IgD-negative memory B cell (primary cell): Measurements from ENCODE around the gene GGTA1. TPM values are rescaled to one million over a fixed set of nuclear protein-coding genes. Genes with fewer than 3 reads are reported as not detected.

Experiments
- H3K27ac Mint-ChIP-seq, 3 donors: one replicate each; pipeline ENCODE4 v1.8.0; 2020 to 2022; ENCODE audit warnings: mild to moderate bottlenecking in 3 of 3, mixed read lengths in 3 of 3, moderate library complexity in 1 of 3
- H3K27me3 Mint-ChIP-seq: one replicate; pipeline ENCODE4 v1.8.0; 2021; ENCODE audit warnings: mixed read lengths
- H3K36me3 Mint-ChIP-seq: one replicate; pipeline ENCODE4 v1.8.0; 2020; ENCODE audit warnings: mild to moderate bottlenecking, mixed read lengths
- H3K4me1 Mint-ChIP-seq, 3 donors: one replicate each; pipeline ENCODE4 v1.8.0; 2020 to 2022; ENCODE audit warnings: mixed read lengths in 3 of 3, mild to moderate bottlenecking in 1 of 3
- H3K4me3 Mint-ChIP-seq, 4 donors: one replicate each; pipeline ENCODE4 v1.8.0; 2020 to 2022; ENCODE audit warnings: mild to moderate bottlenecking in 4 of 4, mixed read lengths in 4 of 4, moderate library complexity in 3 of 4
- H3K9me3 Mint-ChIP-seq, 3 donors: one replicate each; pipeline ENCODE4 v1.8.0; 2020 to 2021; ENCODE audit warnings: mixed read lengths in 3 of 3, mild to moderate bottlenecking in 1 of 3
- polyA plus RNA-seq: library from polyadenylated mRNA; unstranded; fragments of 300-500 nt; fragmentation: Illumina TruSeq; gene quantifications from one replicate; pipeline ENCODE4 v1.2.3, GENCODE V29; 2021

The GGTA1 gene
- polyA plus RNA-seq, 1 donor from 2014 or later, result not detected

DNA sequence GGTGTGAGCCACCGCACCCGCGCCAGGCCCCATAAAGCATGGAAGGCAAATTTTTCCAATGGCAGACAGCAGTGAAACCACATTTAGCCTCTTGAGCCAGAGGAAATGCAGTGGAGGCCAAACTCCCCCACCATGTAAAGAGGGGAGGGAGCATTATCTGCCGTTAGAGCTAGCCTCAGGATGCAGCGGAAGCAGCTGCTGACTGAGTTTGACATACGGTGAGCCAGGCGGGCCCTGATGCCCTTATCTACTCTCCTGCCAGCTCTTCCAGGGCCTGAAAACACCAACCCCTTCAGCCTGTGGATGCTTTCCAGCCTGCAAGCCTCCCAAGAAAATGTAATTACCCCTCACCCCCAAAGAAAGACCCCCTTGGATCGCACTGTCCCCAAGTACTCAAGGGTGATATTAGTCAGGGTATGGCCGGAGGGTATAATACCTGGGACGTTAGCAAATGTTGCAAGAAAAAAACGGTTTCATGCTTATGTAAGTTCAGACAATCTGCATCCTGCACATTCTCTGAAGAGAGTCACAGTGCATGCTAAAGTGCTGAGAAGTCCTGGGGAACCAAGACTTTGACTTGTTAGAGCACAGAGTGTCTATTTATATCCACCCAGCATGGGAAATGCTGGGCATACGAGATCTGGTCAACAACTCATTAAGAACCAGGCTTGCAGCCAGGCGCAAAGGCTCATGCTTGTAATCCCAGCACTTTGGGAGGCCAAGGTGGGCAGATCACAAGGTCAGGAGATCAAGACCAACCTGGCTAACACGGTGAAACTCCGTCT lies 11.3 kb upstream of the GGTA1 start:
- Mint-ChIP-seq H3K9me3 (peaks cover 6 to 11% (median 8%) of the 10 kb centered on the region in 3 donors), H3K27me3 (peaks cover 11% of the 10 kb centered on the region), H3K27ac (no peak overlapping the region), H3K36me3 (peaks cover 3% of the 10 kb centered on the region), H3K4me1 (peaks cover 0 to 5% (median 4%) of the 10 kb centered on the region in 3 donors), H3K4me3 (no peak overlapping the region)

DNA sequence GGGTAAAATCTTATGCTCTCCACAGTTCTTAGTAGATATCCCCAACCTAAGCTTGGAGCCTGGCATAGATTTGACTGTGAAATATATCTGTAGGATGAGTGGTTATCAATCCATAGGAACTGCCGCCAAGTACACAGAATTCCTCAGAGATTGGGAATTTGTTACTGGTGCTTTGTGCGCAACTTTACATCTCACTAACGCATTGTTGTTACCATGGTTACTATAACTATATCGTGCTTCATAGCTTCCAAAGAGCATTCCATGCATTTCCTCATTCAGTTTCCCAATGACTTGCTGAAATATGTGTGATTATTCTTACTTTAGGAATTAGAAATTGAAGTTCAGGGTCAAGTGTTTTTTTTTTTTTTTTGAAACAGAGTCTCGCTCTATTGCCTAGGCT lies 9.5 kb upstream of the GGTA1 start:
- peaks cover 18% of the 10 kb centered on the region for H3K27me3 Mint-ChIP-seq
- no peak overlapping the region for H3K27ac Mint-ChIP-seq
- no peak overlapping the region for H3K4me3 Mint-ChIP-seq
- H3K9me3 Mint-ChIP-seq, result peaks cover 2 to 8% (median 8%) of the 10 kb centered on the region in 3 donors
- peaks cover 3% of the 10 kb centered on the region for H3K36me3 Mint-ChIP-seq
- H3K4me1 Mint-ChIP-seq, result peaks cover 0 to 5% (median 4%) of the 10 kb centered on the region in 3 donors

DNA sequence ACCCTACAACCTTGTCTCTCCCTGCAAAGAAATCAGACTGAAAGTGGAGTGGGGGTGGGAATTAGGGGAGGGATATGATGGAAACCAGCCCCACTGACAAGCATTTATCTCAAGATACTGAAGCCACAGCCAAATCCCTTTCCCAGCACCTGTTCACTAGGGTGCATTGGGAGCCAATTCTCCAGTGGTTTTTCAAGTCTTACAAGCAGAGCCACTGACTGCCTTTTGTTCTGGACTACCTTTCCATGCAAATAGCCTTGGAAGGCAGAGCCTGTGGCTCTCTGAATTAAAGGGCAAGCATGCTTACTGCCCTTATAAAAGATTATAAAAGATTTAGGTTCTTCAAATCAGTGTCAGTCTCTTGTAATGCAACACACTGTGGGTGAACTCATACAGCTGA lies 8.8 kb upstream of the GGTA1 start:
- H3K4me3 Mint-ChIP-seq, result peak overlapping the region in 1 of 4 donors; percentile 27
- H3K36me3 Mint-ChIP-seq, result peaks cover 3% of the 10 kb centered on the region
- peaks cover 18% of the 10 kb centered on the region for H3K27me3 Mint-ChIP-seq
- no peak overlapping the region for H3K27ac Mint-ChIP-seq
- H3K9me3 Mint-ChIP-seq, result peaks cover 2 to 8% (median 8%) of the 10 kb centered on the region in 3 donors
- H3K4me1 Mint-ChIP-seq, result peaks cover 0 to 5% (median 4%) of the 10 kb centered on the region in 3 donors

DNA sequence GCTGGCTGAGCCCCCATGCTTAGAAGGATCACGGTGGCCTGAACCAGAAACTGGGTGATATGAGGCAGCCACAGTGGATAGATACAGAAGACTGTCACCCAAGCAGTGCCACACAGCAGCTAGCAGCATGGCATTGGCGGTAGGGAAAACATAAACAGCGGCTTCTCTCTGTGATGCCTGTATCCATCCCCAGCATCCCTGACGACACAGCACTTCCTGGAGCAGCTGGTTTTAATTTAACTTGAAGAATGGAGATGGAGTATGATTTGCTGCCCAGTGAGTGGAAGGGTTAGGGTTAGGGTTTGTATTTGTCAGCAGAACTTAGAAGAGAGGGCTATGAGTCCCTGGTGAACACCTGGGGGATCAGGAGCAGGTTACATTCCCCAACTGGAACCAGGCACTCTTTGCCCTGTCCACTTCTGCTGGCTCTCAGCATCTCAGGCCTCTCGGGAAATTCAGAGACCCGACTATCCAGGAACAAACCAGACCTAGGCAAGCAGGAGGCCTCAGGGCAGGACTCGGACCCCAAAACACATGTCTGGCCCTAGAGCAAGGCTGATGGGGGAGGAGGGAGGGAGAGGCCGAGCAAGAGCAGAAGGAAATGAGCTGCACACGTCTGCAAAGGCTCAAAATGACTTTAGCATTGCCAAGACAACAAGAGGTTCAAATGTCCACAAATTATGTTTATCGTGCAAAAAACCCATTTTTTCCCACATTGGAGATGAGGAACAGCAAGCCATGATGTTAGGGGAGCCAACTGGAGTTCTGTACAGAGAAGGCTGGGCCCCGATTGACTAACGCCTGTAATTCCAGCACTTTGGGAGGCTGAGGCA lies 6.5 kb upstream of the GGTA1 start:
- H3K36me3 Mint-ChIP-seq, result peaks cover 6% of the 10 kb centered on the region
- H3K4me3 Mint-ChIP-seq, result no peak overlapping the region
- H3K27ac Mint-ChIP-seq, result no peak overlapping the region
- H3K4me1 Mint-ChIP-seq, result peaks cover 0 to 5% (median 2%) of the 10 kb centered on the region in 3 donors
- H3K9me3 Mint-ChIP-seq, result peaks cover 0 to 9% (median 8%) of the 10 kb centered on the region in 3 donors
- peaks cover 29% of the 10 kb centered on the region for H3K27me3 Mint-ChIP-seq

DNA sequence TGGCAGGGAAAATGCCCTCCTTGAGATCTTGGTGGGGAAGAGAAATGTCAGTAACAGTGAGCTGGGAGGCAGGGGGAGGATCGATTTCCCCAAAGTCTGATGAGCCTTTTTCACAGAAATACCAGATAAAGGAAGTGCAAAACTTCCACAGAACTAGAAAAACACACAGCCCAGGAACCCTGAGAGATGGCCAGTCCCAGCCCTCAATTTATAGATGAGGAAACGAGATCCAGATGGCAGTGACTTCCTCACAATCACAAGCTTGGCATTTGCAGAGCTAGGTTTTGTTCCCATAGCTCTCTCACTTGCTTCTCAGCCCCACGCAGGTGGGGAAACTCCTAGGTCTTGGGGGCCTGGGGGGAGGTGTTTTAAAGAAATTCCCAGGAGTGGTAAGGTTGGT lies 3.8 kb upstream of the GGTA1 start:
- Mint-ChIP-seq H3K27ac (no peak overlapping the region), H3K36me3 (peaks cover 6% of the 10 kb centered on the region), H3K27me3 (peaks cover 46% of the 10 kb centered on the region), H3K9me3 (peaks cover 0 to 7% (median 4%) of the 10 kb centered on the region in 3 donors), H3K4me1 (peaks cover 6 to 16% (median 13%) of the 10 kb centered on the region in 3 donors), H3K4me3 (no peak overlapping the region)

DNA sequence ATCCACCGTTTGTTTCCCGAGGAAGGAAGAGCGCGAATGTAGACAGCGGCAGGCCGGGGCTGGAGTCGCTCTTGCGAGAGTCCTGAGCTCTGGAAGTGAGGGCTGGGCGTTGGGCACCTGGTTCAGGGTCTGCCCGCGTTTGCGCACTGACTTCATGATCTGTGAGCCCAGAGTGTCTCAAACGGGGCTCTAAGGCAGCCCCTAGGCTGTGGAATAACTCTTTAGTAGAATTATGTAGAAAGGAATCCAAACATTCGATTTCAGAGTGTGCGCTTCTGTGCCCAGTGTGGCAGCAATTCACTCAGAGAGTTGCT lies 478 bp upstream of the GGTA1 start:
- H3K4me1 Mint-ChIP-seq, result peaks cover 15 to 22% (median 19%) of the 10 kb centered on the region in 3 donors
- peak overlapping the region; percentile 28 to 84 (median 76) for H3K4me3 Mint-ChIP-seq
- H3K27ac Mint-ChIP-seq, result no peak overlapping the region
- peaks cover 3% of the 10 kb centered on the region for H3K36me3 Mint-ChIP-seq
- H3K9me3 Mint-ChIP-seq, result peaks cover 0 to 8% (median 1%) of the 10 kb centered on the region in 3 donors
- H3K27me3 Mint-ChIP-seq, result peaks cover 45% of the 10 kb centered on the region

DNA sequence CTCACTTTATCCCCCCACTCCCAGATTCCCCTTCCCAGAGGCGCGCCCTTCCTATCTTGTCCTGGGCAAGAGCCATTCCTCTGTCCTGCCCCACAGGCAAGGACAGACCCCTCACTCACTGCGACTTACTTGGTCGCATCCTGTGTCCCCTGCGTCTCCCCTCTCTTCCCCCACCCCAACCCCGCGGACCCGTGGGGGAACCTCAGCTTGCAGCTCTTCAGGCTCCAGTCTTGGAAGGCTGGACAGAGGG lies 542 bp downstream of the GGTA1 start:
- peak overlapping the region in 3 of 4 donors; percentile 77 to 92 (median 92) for H3K4me3 Mint-ChIP-seq
- H3K36me3 Mint-ChIP-seq, result peaks cover 3% of the 10 kb centered on the region
- H3K4me1 Mint-ChIP-seq, result peaks cover 20 to 25% (median 24%) of the 10 kb centered on the region in 3 donors
- H3K27me3 Mint-ChIP-seq, result peaks cover 44% of the 10 kb centered on the region
- peaks cover 0 to 8% (median 1%) of the 10 kb centered on the region in 3 donors for H3K9me3 Mint-ChIP-seq
- H3K27ac Mint-ChIP-seq, result no peak overlapping the region

DNA sequence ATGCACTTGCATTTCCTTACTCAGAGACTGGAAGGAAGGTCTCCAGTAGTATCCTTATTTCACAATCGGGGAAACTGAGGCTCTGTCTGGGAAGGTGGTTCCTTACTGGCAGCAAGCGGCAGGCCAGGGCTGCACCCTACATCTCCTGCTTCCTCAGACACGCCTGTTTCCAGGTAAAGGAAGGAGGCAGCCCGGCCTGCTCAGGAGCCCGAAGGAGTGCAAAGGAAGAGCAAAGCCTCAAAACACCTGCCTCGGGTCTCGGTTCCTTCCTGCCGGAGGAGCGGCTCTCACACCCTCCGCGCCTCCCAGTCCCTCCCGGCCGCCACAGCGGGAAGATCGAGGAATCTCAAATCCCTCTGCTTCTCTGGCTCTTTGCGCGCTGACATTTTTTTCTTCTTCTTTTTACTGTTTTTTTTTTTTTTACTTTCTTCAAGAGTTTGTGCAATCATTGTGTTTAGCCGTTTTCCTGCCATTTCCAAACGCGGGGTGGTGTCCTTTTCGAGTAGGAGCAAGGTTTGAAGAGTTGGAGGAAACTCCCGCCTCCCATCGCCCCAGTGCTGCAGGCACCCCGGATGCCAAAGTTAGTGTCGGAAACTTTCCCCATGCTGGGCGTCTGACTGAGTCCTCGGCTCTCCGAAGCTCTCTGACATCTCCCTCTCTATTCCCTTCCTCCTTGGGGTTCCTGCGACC lies 1.0 kb downstream of the GGTA1 start:
- peaks cover 0 to 8% (median 1%) of the 10 kb centered on the region in 3 donors for H3K9me3 Mint-ChIP-seq
- peak overlapping the region in 2 of 3 donors; percentile 11 to 73 for H3K27ac Mint-ChIP-seq
- H3K4me1 Mint-ChIP-seq, result peaks cover 20 to 27% (median 27%) of the 10 kb centered on the region in 3 donors
- H3K36me3 Mint-ChIP-seq, result peaks cover 3% of the 10 kb centered on the region
- peak overlapping the region; percentile 77 to 92 (median 88) for H3K4me3 Mint-ChIP-seq
- peaks cover 42% of the 10 kb centered on the region for H3K27me3 Mint-ChIP-seq

DNA sequence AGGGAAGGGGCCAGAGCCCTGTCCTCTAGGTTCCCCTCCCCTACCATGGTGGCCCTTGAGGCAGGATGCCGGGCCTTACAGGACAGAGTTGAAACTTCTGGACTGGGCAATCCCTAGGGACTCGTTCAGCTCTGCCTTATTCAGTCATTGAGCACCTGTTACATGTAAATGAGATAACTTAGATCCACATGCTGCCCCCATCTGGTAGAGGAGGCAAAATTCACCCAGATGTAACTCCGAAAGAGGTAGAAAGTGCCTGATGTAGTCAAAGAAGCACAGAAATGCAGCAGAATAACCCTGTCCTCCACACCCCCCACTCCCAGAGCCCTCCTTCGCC lies 1.5 kb downstream of the GGTA1 start:
- Mint-ChIP-seq H3K4me1 (peaks cover 21 to 27% (median 27%) of the 10 kb centered on the region in 3 donors), H3K27ac (peak overlapping the region in 2 of 3 donors; percentile 11 to 73), H3K36me3 (peaks cover 3% of the 10 kb centered on the region), H3K4me3 (peak overlapping the region; percentile 77 to 92 (median 88)), H3K9me3 (peaks cover 0 to 8% (median 1%) of the 10 kb centered on the region in 3 donors), H3K27me3 (peaks cover 38% of the 10 kb centered on the region)

DNA sequence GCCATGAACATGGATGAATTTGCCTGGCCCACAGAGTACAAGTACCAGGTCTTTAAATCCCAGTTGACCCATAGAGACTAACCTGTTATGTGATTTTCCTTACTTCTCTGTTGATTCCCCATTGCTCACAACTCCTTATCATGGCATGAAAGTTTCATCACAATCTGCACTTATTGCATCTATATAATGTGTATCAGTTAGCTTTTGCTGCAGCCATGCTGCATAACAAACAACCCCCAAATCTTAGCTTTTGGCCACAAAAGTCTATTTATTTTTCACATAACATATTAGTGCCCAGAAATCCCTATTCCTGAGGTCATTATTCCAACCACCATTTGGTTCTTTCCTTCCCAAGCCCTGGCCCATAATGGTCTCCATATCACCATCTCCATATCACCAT lies 3.7 kb downstream of the GGTA1 start:
- H3K9me3 Mint-ChIP-seq, result peaks cover 0 to 8% (median 0%) of the 10 kb centered on the region in 3 donors
- no peak overlapping the region for H3K4me3 Mint-ChIP-seq
- no peaks in the 10 kb centered on the region for H3K36me3 Mint-ChIP-seq
- peaks cover 21 to 28% (median 27%) of the 10 kb centered on the region in 3 donors for H3K4me1 Mint-ChIP-seq
- H3K27me3 Mint-ChIP-seq, result peaks cover 27% of the 10 kb centered on the region
- no peak overlapping the region for H3K27ac Mint-ChIP-seq

DNA sequence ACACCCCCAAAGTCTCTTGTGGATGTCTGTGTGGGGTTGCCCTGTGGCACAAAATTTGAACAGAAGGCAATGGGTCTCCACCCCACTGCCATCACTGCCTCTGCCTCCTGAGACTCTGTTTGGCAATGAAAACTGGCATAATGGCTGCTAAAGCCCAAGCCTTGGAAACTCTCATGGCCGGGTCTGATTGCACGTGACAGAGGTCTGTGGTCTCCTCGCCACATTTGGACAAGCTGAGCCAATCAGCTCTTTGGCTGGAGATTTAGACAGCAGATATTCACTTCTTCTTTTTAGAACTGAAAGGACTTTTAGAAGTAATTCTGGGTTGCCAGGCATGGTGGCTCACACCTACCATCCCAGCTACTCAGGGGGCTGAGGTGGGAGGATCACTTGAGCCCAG lies 5.5 kb downstream of the GGTA1 start:
- H3K4me3 Mint-ChIP-seq, result peak overlapping the region in 3 of 4 donors; percentile 4 to 61 (median 9)
- H3K27ac Mint-ChIP-seq, result no peak overlapping the region
- peaks cover 0 to 8% (median 0%) of the 10 kb centered on the region in 3 donors for H3K9me3 Mint-ChIP-seq
- no peaks in the 10 kb centered on the region for H3K36me3 Mint-ChIP-seq
- peaks cover 16% of the 10 kb centered on the region for H3K27me3 Mint-ChIP-seq
- H3K4me1 Mint-ChIP-seq, result peaks cover 18 to 31% (median 20%) of the 10 kb centered on the region in 3 donors

DNA sequence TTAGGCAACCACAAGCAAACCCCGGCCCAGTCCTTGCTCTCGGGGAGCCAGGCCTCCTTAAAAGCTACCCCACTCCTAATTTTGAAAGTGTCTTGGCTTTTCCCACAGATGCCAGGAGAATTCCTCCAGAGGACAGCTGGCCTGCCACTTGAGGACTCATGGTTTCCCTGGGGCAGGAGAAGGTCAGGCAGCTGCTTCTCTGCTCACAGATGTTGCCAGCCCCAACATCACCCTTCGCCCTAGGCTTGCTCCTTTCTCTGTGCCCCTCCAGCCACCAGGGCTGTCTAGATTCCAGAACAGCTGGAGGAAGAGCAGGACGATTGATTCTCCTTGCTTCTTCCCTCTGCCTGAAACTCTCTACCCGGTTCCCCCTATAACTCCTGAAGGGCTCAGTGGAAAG lies 8.5 kb downstream of the GGTA1 start:
- peaks cover 0 to 7% (median 0%) of the 10 kb centered on the region in 3 donors for H3K9me3 Mint-ChIP-seq
- H3K4me1 Mint-ChIP-seq, result peaks cover 9 to 22% (median 14%) of the 10 kb centered on the region in 3 donors
- H3K27me3 Mint-ChIP-seq, result no peaks in the 10 kb centered on the region
- H3K4me3 Mint-ChIP-seq, result no peak overlapping the region
- H3K36me3 Mint-ChIP-seq, result no peaks in the 10 kb centered on the region
- H3K27ac Mint-ChIP-seq, result no peak overlapping the region

DNA sequence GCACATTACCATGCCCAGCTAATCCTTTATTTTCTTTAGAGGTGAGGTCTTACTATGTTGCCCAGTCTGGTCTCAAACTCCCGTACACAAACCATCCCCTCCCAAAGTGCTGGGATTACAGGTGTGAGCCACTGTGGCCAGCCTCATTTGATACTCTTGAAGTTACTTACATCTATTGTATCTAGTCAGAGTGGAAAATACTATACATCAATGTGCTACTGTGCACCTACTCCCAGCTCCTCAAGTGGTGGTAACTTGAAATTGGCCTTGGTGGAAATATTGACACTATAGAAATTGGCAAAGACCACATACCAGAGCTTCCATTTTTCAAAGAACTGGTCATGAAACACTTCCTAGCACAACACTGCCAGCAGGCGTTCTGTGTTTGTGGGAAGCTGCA lies 10.3 kb downstream of the GGTA1 start:
- no peak overlapping the region for H3K27ac Mint-ChIP-seq
- H3K4me3 Mint-ChIP-seq, result no peak overlapping the region
- H3K4me1 Mint-ChIP-seq, result peaks cover 18 to 29% (median 24%) of the 10 kb centered on the region in 3 donors
- H3K27me3 Mint-ChIP-seq, result no peaks in the 10 kb centered on the region
- H3K9me3 Mint-ChIP-seq, result no peaks in the 10 kb centered on the region
- no peaks in the 10 kb centered on the region for H3K36me3 Mint-ChIP-seq

DNA sequence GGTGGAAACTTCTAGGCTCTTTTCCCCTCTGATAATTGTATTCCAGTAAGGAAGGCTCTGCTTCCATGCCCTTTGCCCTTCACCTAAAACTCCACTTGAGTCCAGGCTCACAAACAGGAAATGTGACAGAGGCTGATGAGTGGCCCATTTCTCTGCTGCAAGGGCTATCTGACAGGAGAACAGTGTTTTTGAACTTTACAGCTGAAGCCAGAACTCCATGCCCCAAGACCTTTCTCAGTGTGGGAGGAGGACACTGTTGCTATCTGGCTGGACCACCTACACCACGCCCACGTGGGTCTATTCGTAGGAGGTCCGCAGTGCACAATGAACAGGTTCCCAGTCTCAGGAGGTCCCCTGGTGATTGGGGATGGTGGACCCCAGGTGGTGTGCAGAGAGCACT lies 13.6 kb downstream of the GGTA1 start:
- H3K27me3 Mint-ChIP-seq, result no peaks in the 10 kb centered on the region
- no peaks in the 10 kb centered on the region for H3K9me3 Mint-ChIP-seq
- peak overlapping the region in 2 of 4 donors; percentile 70 to 83 for H3K4me3 Mint-ChIP-seq
- H3K27ac Mint-ChIP-seq, result peak overlapping the region in 1 of 3 donors; percentile 21
- peaks cover 14 to 24% (median 19%) of the 10 kb centered on the region in 3 donors for H3K4me1 Mint-ChIP-seq
- H3K36me3 Mint-ChIP-seq, result no peaks in the 10 kb centered on the region

DNA sequence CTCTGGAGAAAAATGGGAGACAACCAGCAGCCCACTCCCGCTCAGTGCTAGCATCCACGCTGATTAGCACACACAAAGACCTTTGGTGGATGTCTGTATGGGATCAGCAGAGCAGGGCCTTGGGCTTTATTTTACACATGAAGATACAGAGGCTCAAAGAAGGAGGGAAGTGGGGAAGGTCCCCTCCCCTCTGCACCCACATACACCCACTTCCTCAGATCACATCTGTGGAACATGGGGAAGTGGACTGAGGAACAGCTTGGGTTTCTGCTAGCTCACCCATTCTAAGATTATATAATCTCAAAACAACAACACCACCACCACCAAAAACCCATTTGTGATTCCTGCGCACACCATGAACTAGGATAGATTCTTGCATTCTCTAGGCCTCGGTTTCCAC lies 14.0 kb downstream of the GGTA1 start:
- H3K36me3 Mint-ChIP-seq, result no peaks in the 10 kb centered on the region

More for the DNA sequence above, 14.0 kb downstream of the GGTA1 start:
- Mint-ChIP-seq H3K27ac (peak overlapping the region in 1 of 3 donors; percentile 21), H3K4me1 (peaks cover 14 to 21% (median 19%) of the 10 kb centered on the region in 3 donors), H3K9me3 (no peaks in the 10 kb centered on the region), H3K4me3 (peak overlapping the region in 2 of 4 donors; percentile 70 to 83), H3K27me3 (peaks cover 1% of the 10 kb centered on the region)
